ENCODE data around the gene RPL3. TPM values are rescaled to one million over a fixed set of nuclear protein-coding genes. Genes with fewer than 3 reads are reported as not detected.
"Not testable (repeated sequence)": the region's sequence is repeated elsewhere in the genome, so short reads cannot be mapped to it uniquely, and the experiment has no call there.

The RPL3 gene
- total and polyA plus RNA-seq, 4 donors: 580 to 1,767 (median 1,184) TPM

DNA sequence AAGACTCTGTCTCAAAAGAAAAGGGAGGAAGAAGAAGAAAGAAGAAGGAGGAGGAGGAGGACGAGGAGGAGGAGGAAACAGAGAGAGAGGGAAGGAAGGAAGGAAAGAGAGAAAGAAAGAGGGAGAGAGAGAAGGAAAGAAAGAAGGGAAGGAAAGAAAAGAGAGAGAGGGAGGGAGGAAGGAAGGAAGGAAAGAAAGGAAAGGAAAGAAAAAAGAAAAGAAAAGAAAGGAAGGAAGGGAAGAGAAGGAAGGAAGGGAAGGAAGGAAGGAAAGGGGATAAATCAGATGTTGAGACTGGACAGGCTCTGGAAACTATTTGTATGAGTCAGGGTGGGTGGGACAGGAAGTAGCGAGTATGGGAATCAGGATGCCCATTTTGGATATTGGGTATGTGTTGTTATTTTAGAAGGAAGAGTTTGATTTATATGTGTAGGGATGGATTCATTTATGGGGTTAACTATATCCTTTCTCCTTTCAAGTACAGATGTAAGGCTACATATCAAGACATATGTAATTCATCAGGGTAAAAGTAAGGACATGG lies 6.0 kb upstream of the RPL3 start:
- TF ChIP-seq YY1 (IDR thresholded peaks at IDR 0.05) (no peak), SP1 (IDR thresholded peaks at IDR 0.05) (no peak), RXRA (IDR thresholded peaks at IDR 0.05) (no peak), ATF3 (IDR thresholded peaks at IDR 0.05) (no peak), EGR1 (IDR thresholded peaks at IDR 0.05; ENCODE audit: low read depth in 2 of 2) (no peak), HNF4G (IDR thresholded peaks at IDR 0.05) (no peak), TAF1 (conservative IDR thresholded peaks at IDR 0.05) (no peak), JUND (IDR thresholded peaks at IDR 0.05) (no peak), HNF4A (conservative IDR thresholded peaks at IDR 0.05) (no peak), RAD21 (IDR thresholded peaks at IDR 0.05) (no peak)
- TF ChIP-seq, protein P1, sequence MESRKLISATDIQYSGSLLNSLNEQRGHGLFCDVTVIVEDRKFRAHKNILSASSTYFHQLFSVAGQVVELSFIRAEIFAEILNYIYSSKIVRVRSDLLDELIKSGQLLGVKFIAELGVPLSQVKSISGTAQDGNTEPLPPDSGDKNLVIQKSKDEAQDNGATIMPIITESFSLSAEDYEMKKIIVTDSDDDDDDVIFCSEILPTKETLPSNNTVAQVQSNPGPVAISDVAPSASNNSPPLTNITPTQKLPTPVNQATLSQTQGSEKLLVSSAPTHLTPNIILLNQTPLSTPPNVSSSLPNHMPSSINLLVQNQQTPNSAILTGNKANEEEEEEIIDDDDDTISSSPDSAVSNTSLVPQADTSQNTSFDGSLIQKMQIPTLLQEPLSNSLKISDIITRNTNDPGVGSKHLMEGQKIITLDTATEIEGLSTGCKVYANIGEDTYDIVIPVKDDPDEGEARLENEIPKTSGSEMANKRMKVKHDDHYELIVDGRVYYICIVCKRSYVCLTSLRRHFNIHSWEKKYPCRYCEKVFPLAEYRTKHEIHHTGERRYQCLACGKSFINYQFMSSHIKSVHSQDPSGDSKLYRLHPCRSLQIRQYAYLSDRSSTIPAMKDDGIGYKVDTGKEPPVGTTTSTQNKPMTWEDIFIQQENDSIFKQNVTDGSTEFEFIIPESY (IDR thresholded peaks at IDR 0.05): no peak
- TF ChIP-seq, protein P2, sequence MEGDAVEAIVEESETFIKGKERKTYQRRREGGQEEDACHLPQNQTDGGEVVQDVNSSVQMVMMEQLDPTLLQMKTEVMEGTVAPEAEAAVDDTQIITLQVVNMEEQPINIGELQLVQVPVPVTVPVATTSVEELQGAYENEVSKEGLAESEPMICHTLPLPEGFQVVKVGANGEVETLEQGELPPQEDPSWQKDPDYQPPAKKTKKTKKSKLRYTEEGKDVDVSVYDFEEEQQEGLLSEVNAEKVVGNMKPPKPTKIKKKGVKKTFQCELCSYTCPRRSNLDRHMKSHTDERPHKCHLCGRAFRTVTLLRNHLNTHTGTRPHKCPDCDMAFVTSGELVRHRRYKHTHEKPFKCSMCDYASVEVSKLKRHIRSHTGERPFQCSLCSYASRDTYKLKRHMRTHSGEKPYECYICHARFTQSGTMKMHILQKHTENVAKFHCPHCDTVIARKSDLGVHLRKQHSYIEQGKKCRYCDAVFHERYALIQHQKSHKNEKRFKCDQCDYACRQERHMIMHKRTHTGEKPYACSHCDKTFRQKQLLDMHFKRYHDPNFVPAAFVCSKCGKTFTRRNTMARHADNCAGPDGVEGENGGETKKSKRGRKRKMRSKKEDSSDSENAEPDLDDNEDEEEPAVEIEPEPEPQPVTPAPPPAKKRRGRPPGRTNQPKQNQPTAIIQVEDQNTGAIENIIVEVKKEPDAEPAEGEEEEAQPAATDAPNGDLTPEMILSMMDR (IDR thresholded peaks at IDR 0.05; ENCODE audit: low read depth, low read length, missing input control): no peak
- 77% methylated on average over 2 of the region's 2 CpGs for WGBS

GRCh38 chr22:39320616-39321029 lies 1.2 kb upstream of the RPL3 start:
- H3K4me1 ChIP-seq (ENCODE audit: control insufficient read depth in 4 of 4, insufficient read depth in 4 of 4, low read length in 3 of 4): peaks cover 0 to 29% (median 25%) of the 10 kb centered on the region in 4 donors
- H3K9me3 ChIP-seq (ENCODE audit: control insufficient read depth in 4 of 4, low read length in 3 of 4); H3K9ac ChIP-seq (ENCODE audit: low read depth in 1 of 2, low read length in 2 of 2); H3K27me3 ChIP-seq (ENCODE audit: control insufficient read depth in 4 of 4, insufficient read depth in 4 of 4, low read length in 3 of 4); DNase-seq (ENCODE audit: low spot score): not testable (repeated sequence)
- H3K36me3 ChIP-seq (ENCODE audit: control insufficient read depth in 4 of 4, insufficient read depth in 3 of 4, low read depth in 1 of 4, low read length in 3 of 4): peaks cover 6 to 14% (median 9%) of the 10 kb centered on the region in 4 donors
- H3K4me3 ChIP-seq (ENCODE audit: low read depth in 1 of 3, low read length in 3 of 3): peak overlapping the region in 1 of 3 donors; percentile 58
- peak overlapping the region; percentile 96 to 100 for H3K27ac ChIP-seq (ENCODE audit: low read depth in 1 of 2, low read length in 2 of 2)
- WGBS: 91% methylated on average over 24 of the region's 24 CpGs

More for the DNA sequence above, 6.0 kb upstream of the RPL3 start:
- no peak overlapping the region for H3K27ac ChIP-seq (ENCODE audit: low read depth in 1 of 2, low read length in 2 of 2)
- H3K4me3 ChIP-seq (ENCODE audit: low read depth in 1 of 3, low read length in 3 of 3): no peak overlapping the region
- peaks cover 0 to 2% (median 0%) of the 10 kb centered on the region in 4 donors for H3K4me1 ChIP-seq (ENCODE audit: control insufficient read depth in 4 of 4, insufficient read depth in 4 of 4, low read length in 3 of 4)
- no peak for DNase-seq (ENCODE audit: low spot score)
- no peaks in the 10 kb centered on the region for H3K27me3 ChIP-seq (ENCODE audit: control insufficient read depth in 4 of 4, insufficient read depth in 4 of 4, low read length in 3 of 4)
- no peaks in the 10 kb centered on the region for H3K36me3 ChIP-seq (ENCODE audit: control insufficient read depth in 4 of 4, insufficient read depth in 3 of 4, low read depth in 1 of 4, low read length in 3 of 4)
- no peaks in the 10 kb centered on the region for H3K9me3 ChIP-seq (ENCODE audit: control insufficient read depth in 4 of 4, low read length in 3 of 4)
- H3K9ac ChIP-seq (ENCODE audit: low read depth in 1 of 2, low read length in 2 of 2): no peak overlapping the region

- peak overlapping the region; percentile 88 to 100 for H3K9ac ChIP-seq (ENCODE audit: low read depth in 1 of 2, low read length in 2 of 2)
- DNase-seq (ENCODE audit: low spot score): no peak
- TF ChIP-seq JUND (IDR thresholded peaks at IDR 0.05): peak in 1 of 2 donors; percentile 4
- no peak for TF ChIP-seq SP1 (IDR thresholded peaks at IDR 0.05)
- peak; percentile 3 for TF ChIP-seq REST (IDR thresholded peaks at IDR 0.05)
- WGBS: 2% methylated on average over 26 of the region's 26 CpGs
- H3K9me3 ChIP-seq (ENCODE audit: control insufficient read depth in 4 of 4, low read length in 3 of 4): no peaks in the 10 kb centered on the region
- peaks cover 24 to 34% (median 26%) of the 10 kb centered on the region in 4 donors for H3K36me3 ChIP-seq (ENCODE audit: control insufficient read depth in 4 of 4, insufficient read depth in 3 of 4, low read depth in 1 of 4, low read length in 3 of 4)
- H3K27me3 ChIP-seq (ENCODE audit: control insufficient read depth in 4 of 4, insufficient read depth in 4 of 4, low read length in 3 of 4): no peaks in the 10 kb centered on the region
- H3K4me1 ChIP-seq (ENCODE audit: control insufficient read depth in 4 of 4, insufficient read depth in 4 of 4, low read length in 3 of 4): peaks cover 4 to 48% (median 44%) of the 10 kb centered on the region in 4 donors
- H3K4me3 ChIP-seq (ENCODE audit: low read depth in 1 of 3, low read length in 3 of 3): peak overlapping the region; percentile 77 to 97 (median 96)
- H3K27ac ChIP-seq (ENCODE audit: low read depth in 1 of 2, low read length in 2 of 2): peak overlapping the region; percentile 96 to 100
These were observed 728 bp downstream of the RPL3 start for GRCh38 chr22:39318507-39319283.
